Cardiac septum (tissue), 1 donor: ENCODE measurements around the gene ZNF541. TPM values are rescaled to one million over a fixed set of nuclear protein-coding genes. Genes with fewer than 3 reads are reported as not detected.

ENCODE experiments used
- DNase-seq: peaks from one replicate; pipeline ENCODE4 v3.0.0-alpha.2; 2020; ENCODE audit warnings: low spot score
- intact Hi-C: fragments of 100-400 bp; cut with DNase I; formaldehyde crosslinking; loops from one replicate; pipeline ENCODE4 v1.14.0; 2022
- total RNA-seq: library from RNA; stranded (reverse); fragmentation: NEBNext Ultra II Directional; extraction: Animal tissue kit (Norgen Biotek cat#: 25700); gene quantifications from one replicate; pipeline ENCODE4 v1.2.1, GENCODE V29; 2021
- donor health status: DM: no; HTN: no; CAD: no.

The ZNF541 gene
- total RNA-seq, 1 donor from 2014 or later: 1.2 TPM

DNA sequence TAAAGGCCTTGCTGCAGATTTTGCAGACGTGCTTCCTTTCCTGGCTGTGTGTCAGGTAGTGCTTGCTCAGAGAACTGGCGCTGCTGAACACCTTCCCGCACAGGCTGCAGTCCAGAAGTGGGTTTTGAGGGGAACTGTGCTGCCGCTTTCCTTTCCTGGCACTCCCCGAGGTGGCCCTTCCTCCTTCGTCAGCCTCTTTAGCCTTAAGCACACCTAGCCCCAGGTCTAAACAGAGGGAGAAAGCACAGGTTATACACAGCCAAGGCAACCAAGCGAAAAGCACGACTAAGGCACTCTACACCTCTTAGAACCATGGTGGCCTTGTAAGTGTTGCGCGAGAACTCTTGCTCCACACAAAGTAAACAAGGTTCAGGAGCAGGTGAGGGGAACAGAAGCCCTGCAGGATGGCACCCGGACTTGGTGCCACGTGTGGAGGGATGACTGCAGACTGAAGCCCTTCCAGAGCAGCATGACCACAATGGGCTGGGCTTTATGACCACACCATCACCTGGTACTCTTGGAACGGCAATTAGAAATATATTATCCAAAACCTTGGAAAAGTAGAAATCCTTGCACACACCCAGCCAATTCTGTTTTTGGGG, 23.6 kb downstream of the ZNF541 start:
- intact Hi-C loops: no loop called here

DNA sequence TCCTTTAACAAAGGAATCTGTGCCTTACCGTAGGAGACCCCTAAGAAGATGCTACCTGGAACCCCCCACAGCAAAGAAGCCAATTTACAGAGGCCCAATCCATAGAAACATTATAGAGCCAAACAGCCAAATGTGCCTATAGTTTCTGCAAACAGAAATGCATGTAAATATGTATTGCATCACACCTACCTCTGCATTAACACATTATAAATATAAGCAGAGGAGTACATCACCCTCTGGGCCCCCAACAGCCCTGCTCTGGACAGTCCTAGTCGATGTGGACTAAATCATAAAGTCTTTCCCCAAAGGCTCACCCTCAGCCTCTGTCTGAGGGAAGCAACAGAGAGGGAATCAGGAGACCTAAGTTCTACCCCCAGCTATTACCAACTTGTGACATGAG, 25.7 kb downstream of the ZNF541 start:
- DNase-seq: no peak
- intact Hi-C loops: no loop called here

More for the DNA sequence above, 23.6 kb downstream of the ZNF541 start:
- no peak for DNase-seq

DNA sequence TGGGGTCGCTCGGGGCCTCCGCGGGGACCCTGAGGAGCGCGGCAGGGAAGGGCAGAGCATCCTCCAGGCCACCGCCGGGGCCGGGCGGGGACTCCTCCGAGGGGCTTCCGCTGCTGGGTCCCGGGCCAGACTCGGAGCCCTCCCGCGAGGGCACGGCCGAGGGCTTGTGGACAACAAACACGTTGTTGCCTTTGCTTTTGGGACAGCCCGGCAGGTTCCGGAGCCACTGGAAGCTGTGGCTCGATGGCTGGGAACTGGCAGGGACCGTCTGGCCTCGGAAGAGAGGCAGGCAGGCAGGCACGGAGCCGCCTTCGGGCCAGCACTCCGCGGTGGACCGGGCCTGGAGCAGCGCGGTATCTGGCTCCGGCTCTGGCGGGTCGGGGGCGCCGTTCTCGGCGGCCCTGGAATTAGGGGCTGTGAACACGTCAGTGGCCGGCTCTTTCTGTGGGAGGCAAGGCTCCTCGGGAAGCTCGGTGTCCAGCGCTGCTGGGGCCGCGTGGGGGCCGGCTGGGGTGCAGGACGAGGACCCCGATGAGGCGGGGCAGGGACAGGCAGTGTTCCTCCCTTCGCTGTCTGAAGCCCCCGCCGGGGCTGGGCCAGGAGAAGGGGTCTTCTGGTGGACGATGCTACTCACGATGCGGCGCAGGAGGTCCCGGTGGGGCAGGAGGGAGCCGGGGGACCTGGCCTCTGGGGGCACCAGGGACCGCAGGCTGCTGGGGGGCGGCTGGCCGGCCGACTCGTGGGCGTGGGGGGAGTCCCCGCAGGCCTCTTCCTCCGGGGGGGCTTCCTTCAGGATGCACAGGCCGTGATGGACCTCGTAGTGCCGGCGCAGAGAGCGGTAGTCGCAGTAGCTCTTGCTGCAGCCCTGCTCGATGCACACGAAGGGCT, 27.6 kb downstream of the ZNF541 start:
- intact Hi-C loops: no loop called here
- DNase-seq: no peak

DNA sequence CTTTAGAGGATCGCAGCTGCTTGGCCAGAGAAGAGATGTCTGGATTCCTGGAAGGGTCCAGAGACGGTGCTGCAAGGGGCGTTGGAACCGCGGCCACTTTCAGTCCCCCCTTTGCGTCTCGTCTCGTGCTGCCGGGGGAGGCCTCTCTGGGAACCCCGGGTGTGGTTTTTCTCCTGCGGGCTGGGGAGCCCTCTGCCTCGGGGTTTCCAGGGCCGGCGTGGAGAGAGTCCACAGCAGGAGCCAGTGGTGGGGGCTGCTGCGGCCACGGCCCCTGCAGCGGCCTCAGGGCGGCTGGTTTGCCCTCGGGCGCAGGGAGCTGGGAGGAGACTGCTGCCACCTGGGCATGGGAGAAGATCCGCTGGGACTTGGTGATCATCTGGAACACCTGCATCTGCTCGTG, 28.5 kb downstream of the ZNF541 start:
- intact Hi-C loops: no loop called here
- DNase-seq: no peak

DNA sequence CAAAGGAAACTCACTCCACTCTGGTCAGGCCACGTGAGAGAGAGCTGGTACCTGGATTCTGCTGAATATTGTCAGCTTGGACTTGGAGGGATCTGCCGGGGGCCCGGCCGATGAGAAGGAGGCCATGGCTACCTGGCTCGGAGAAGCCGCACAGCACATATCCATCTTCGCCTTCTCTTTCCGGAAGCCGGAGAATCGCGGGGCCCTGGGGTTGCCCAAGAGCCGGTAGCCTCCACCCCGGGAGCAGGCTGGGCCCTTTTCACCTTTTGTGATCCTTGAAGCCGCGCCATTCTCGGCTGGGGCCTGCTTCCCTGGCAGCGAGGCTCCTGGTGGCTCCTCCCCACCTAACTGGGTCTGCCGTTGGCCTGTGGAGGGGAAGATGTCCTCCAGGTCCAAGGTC, 28.9 kb downstream of the ZNF541 start:
- intact Hi-C loops: no loop called here

DNA sequence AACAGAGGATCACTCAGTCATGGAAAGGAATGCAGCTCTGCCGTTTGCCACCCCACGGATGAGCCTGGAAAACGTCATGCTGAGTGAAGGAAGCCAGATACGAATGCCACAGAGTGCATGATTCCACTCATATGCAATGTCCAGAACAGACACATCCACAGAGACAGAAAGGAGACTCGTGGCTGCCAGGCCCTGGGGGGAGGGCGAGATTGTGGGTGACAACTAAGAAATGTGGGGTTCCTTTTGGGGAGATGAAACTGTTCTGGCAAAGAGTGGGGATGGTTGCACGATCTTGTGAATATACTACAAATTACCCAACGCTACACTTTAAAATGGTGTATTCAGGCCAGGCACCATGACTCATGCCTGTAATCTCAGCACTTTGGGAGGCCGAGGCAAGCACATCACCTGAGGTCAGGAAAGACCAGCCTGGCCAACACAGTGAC, 30.9 kb downstream of the ZNF541 start:
- no peak for DNase-seq

More for the DNA sequence above, 28.9 kb downstream of the ZNF541 start:
- no peak for DNase-seq

DNA sequence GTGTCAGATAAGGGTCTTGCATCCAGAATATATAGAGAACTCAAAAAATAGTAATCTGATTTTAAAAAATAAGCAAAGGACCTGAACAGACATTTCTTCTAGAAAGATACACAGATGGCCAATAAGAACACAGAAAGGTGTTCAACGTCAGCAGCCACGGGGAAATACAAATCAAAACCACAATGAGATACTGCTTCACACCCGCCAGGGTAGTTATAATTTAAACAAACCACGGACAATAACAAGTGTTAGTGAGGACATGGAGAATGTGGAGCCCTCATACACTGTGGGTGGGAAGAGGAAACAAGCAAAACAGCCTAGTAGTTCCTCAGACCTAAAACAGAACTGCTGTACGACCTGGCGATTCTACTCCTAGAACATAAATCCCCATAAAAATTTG, 31.4 kb downstream of the ZNF541 start:
- DNase-seq: no peak
- intact Hi-C loops: no loop called here

More for the DNA sequence above, 30.9 kb downstream of the ZNF541 start:
- intact Hi-C loops: no loop called here

DNA sequence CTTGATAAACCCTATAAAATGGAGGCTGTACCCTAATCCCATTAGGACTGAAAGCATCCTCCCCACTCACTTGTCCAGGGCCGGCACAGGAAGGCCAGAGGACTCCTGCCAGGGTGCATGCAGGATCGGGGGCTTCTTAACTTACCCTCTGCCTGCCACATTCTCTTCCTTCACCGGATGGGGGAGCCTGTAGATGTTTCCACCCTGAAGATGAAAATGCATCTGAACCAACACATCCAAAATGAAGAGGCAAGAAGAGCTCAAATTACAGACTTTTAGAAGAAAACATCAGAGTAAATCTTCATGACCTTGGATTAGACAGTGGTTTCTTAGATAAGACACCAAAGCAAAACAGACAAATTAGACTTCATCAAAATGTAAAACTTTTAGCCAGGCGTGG, 32.2 kb downstream of the ZNF541 start:
- DNase-seq: no peak
- intact Hi-C loops: no loop called here

DNA sequence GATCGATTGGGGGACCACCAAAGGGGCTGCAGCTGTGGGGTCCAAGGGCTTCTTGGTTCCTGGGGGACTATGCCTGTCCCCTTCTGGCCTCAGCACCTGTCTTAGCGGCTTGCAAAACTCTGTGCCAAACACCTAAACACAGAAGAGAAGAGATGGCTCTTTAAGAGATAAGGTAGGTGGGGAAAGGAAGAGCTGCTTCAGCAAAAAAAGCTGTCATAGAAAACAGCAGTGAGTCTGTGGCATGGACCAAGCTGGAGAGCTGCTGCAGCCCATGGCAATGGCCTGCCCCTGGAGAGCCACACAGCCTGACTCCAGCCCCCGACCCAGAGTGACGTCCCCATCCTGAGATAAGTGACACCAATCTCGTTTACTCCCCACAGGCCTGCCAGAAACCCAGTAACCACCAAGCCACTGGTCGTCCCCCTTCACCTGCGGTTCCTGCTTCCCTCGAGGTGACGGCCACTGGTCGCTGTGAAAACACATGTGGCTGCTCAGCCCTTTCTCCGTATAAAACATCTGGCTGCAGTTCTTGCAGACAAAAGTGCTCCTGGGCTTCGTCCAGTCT, 33.1 kb downstream of the ZNF541 start:
- no peak for DNase-seq
- intact Hi-C loops: no loop called here

DNA sequence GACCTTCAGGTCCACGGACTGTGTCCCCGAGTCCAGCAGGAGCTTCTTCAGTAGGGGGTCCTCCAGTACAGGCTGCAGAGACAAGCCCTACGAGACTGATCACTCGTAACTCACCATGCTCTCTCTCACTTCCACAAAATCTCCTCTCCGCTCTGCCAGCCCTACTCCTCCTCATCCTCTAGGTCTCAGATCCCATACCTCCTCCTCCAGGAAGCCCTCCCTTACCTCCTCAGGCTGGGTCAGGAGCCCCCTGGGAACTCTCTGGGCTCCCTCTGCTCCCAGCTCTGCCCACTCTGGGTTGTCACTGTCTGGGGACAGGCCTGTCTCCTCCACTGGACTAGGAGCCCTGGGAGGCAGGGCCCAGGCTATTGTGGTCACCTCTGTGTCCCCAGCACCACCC, 34.1 kb downstream of the ZNF541 start:
- intact Hi-C loops: no loop called here
- no peak for DNase-seq

DNA sequence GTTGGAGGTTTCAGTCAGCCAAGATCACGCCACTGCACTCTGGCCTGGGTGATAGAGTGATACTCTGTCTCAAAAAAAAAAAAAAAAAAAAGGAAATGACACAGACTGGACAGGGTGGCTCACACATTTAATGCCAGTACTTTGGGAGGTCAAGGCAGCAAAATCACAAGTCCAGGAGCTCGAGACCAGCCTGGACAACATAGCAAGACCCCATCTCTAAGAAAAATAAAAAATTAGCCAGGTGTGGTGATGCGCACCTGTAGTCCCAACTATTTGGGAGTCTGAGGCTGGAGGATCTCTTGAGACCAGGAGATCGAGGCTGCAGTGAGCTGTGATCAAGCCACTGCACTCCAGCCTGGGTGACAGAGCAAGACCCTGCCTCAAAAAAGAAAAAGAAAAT, 35.5 kb downstream of the ZNF541 start:
- intact Hi-C loops: no loop called here
- DNase-seq: no peak

DNA sequence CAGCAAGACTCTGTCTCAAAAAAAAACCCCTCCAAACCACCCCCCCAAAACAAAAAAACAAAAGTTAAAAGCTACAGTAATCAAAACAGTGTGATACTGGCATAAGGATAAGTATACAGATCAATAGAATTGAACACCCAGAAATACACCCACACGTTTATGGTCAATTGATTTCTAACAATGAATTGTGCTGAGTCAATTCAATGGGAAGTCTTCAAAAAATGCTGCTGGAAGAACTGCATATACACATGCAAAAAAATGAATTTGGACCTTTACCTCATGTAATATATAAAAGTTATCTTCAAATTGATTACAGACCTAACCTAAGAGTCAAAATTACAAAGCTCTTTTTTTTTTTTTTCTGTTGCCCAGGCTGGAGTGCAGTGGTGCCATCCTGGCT, 38.3 kb downstream of the ZNF541 start:
- intact Hi-C loops: no loop called here
- DNase-seq: no peak

DNA sequence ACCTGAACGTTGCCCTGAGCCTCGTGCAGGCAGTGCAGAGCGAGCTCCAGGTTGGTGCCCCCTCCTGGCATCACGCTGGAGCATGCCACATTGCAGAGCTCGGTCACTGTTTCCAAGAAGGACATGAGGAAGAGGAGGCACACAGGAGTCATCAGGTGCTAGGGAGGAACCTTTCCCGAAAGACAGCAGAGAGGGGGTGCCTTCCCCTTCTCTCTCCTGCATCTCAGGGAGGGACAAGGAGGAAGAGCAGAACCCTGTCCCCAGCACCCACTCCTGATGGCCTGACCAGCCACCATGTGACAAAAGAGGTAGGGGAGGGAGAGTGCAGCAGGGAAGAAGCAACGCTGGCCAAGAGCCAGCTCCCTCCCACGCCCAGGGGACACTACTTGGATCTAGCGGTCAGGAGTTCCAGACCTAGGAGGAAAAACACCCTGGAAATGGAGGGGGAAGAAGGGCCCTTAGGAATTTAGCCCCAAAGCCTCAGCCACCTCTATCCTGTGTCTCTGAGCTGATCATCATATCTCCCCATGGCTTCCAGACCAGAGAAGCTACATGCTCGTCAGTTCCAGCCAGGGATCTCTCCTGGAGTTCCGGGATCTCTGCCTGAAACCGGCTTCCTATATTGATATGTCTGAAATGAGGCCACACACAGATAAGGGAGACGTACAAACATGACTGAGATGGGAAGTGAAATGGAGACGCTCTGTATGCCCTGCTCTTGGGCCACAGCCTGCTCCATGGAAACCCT, 41.1 kb downstream of the ZNF541 start:
- DNase-seq: no peak
- intact Hi-C loops: no loop called here

DNA sequence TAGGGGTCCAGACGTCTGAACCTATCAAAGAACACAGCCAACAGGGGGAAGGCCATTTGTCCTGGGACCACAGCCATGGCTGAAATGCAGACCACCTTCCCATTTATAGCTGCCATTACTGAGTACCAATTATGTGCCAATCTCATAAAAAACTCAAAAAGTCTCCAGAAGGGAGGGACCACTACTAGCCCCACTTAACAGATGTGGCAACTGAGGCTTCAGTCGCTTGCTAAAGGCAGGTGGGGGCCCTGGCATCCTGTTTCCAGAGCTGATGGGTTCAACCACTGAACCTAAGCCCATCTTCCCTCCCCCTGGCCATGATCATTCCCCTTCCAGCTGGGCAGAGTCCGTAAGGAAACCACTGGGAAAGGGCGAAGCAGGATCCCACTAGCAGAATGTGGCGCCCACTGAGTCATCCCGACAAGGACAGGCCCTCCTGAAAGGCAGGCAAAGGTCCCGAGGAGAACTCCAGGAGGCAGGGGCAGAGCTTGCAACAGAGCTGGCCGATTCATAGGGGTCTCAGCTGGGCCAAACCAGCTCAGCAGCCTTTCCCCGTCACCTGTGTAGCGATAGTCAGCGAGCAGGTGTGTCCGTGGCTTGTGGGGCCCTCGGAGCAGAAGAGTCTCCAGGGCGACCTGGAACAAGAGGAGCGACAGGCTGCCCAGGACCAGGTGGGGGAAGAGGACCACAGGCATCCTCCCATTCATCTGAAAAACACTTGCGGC, 43.8 kb downstream of the ZNF541 start:
- intact Hi-C loops: no loop called here

DNA sequence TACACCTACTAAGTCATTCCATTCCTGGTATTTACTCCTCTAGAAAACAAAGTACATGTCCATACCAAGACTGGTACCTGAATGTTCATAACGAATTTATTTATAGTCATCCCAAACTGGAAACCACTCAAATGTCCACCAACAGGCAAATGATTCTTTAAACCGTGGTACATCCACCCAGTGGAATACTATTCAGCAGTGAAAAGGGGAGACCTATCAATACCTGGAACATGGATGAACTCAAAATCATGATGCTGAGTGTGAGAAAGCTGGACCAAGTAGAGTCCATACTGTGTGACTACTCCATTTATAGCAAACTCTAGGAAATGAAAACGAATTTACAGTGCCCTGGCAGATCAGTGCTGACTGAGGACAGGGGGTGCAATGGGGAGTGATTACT, 46.1 kb downstream of the ZNF541 start:
- intact Hi-C loops: no loop called here
- no peak for DNase-seq

More for the DNA sequence above, 43.8 kb downstream of the ZNF541 start:
- no peak for DNase-seq

DNA sequence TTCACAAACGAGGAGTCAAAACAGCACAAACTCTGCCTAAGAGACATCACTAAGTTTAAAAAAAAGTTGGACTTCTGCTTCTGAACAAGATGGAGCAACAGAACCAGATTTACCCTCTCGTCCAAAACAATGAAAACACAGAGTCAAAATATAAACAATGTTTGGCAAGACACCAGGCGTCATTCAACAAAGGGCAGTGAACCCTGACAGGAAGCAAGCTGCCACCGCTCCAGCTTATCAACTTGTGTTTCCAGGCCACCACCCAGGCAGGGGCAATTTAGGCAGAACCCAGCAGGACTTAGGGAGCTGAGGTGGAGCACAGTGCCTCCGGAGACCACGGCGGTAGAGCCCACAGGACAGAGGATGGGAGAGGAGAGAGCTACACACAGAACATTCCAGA, 49.5 kb downstream of the ZNF541 start:
- intact Hi-C loops: no loop called here
- DNase-seq: no peak
